Type B pancreatic cell (in vitro differentiated cells): ENCODE measurements around the gene PPP1R16B. TPM values are rescaled to one million over a fixed set of nuclear protein-coding genes. Genes with fewer than 3 reads are reported as not detected.

Experiments used
- DNase-seq: peaks from one replicate; pipeline ENCODE4 v3.0.0; 2021; ENCODE audit warnings: mixed read lengths; ENCODE audit not compliant: unreplicated experiment; ENCODE audit errors: extremely low spot score
- H3K27ac Mint-ChIP-seq: 2 replicates; pipeline ENCODE4 v1.8.0; 2021; ENCODE audit warnings: mild to moderate bottlenecking, mixed read lengths
- H3K27me3 Mint-ChIP-seq: 2 replicates; pipeline ENCODE4 v1.8.0; 2021; ENCODE audit warnings: mixed read lengths
- H3K36me3 Mint-ChIP-seq: 2 replicates; pipeline ENCODE4 v1.8.0; 2021; ENCODE audit warnings: mixed read lengths
- H3K4me1 Mint-ChIP-seq: one replicate; pipeline ENCODE4 v1.8.0; 2021; ENCODE audit warnings: mixed read lengths; ENCODE audit not compliant: unreplicated experiment
- H3K4me3 Mint-ChIP-seq: 2 replicates; pipeline ENCODE4 v1.8.0; 2021; ENCODE audit warnings: mild to moderate bottlenecking, mixed read lengths
- H3K9me3 Mint-ChIP-seq: 2 replicates; pipeline ENCODE4 v1.8.0; 2021; ENCODE audit warnings: mixed read lengths
- total RNA-seq: library from RNA; stranded (reverse); gene quantifications from 2 replicates; pipeline ENCODE4 v1.2.1, GENCODE V29; 2021; ENCODE audit warnings: low replicate concordance
- TF ChIP-seq, protein P1 (sequence below): fragments of 200-600 bp; sonication (generic); conservative IDR thresholded peaks from 2 replicates; pipeline ENCODE4 v1.5.0; 2021; ENCODE audit warnings: antibody characterized with exemption, mild to moderate bottlenecking

PPP1R16B gene
- total RNA-seq, 1 donor from 2014 or later, result 0.31 TPM

DNA sequence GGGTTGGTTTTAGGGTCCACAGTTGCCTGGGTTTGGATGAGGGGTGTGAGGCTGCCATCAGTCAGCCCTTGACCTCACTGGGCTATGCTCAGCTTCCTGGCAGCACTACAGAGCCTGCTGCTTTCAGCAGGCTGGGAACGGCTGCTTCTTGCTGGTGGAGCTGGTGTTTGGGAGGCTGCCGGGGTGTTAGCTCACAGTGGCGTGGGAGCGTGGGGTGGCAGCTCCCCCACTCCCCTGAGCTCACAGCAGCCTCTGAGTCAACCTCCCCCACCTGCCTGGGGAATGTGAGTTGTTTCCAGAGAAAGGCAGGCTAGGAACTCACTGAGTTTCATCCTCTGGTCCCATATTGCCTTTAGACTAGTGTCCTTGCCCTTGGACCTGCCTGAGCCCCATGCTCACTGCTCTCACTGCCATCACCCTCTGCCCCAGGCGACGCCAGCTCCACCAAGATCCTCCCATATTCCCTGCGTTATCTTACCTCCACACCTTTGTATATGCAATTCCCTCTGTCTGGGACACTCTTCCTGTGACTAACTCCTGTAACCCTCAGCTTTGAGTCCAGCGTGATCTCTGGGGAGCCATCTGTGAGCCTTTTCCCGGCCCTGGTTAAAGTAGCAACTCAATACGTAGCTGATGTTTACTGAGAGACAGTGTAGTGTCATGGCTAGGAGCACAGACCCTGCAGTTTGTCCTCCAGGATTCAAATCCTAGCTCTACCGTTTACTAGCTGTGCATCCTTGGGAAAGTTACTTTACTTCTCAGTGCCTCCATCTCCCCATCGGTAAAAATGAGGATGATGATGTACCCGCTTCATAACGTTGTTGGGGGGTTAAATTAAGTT, 34.8 kb downstream of the PPP1R16B start:
- H3K9me3 Mint-ChIP-seq, result no peaks in the 10 kb centered on the region
- no peak for DNase-seq
- no peaks in the 10 kb centered on the region for H3K36me3 Mint-ChIP-seq

DNA sequence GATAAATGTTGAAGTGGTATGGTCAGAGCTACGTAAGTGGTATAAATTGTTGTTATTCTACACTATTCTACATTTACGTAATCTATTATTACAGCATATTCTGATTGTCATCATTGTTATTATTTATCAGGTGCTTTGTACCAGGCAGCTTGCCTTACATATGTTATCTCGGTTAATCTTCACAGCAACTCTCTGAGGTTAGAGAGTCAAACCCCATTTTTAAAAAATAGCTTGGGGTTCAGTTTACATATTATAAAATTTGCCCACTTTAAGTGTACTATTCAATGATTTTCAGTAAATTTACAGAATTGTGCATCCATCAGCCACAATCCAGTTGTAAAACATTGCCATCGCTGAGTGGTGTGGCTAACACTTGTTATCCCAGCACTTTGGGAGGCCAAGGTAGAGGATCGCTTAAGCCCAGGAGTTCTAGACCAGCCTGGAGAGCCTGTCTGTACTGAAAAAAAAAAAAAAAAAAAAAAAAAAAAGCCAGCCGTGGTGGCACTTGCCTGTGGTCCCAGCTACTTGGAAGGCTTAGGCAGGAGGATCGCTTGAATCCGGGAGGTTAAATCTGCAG, 35.5 kb downstream of the PPP1R16B start:
- Mint-ChIP-seq H3K27me3 (peaks cover 19% of the 10 kb centered on the region), H3K27ac (no peak overlapping the region), H3K4me1 (no peaks in the 10 kb centered on the region), H3K4me3 (no peak overlapping the region), H3K9me3 (no peaks in the 10 kb centered on the region), H3K36me3 (no peaks in the 10 kb centered on the region)
- DNase-seq, result no peak
- TF ChIP-seq, protein P1, sequence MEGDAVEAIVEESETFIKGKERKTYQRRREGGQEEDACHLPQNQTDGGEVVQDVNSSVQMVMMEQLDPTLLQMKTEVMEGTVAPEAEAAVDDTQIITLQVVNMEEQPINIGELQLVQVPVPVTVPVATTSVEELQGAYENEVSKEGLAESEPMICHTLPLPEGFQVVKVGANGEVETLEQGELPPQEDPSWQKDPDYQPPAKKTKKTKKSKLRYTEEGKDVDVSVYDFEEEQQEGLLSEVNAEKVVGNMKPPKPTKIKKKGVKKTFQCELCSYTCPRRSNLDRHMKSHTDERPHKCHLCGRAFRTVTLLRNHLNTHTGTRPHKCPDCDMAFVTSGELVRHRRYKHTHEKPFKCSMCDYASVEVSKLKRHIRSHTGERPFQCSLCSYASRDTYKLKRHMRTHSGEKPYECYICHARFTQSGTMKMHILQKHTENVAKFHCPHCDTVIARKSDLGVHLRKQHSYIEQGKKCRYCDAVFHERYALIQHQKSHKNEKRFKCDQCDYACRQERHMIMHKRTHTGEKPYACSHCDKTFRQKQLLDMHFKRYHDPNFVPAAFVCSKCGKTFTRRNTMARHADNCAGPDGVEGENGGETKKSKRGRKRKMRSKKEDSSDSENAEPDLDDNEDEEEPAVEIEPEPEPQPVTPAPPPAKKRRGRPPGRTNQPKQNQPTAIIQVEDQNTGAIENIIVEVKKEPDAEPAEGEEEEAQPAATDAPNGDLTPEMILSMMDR, result no peak

More for the DNA sequence above, 34.8 kb downstream of the PPP1R16B start:
- TF ChIP-seq, protein P1, result no peak
- Mint-ChIP-seq H3K4me3 (no peak overlapping the region), H3K27me3 (peaks cover 12% of the 10 kb centered on the region), H3K4me1 (no peaks in the 10 kb centered on the region), H3K27ac (no peak overlapping the region)

DNA sequence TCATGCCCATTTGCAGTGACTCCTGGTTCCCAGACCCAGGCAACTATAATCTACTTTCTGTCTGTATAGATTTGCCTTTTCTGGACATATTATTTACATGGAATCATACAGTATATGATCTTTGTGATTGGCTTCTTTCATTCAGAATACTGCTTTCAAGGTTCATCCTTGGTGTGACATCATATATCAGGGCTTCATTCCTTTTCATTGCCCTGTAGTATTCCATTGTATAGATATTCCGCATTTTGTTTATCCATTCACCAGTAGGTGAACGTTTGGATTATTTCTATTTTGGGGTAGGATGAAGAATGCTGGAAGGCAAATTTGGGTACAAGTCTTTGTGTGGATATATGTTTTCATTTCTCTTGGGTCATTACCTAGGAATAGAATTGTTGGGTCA, 36.1 kb downstream of the PPP1R16B start:
- no peak overlapping the region for H3K27ac Mint-ChIP-seq
- DNase-seq, result no peak
- no peaks in the 10 kb centered on the region for H3K4me1 Mint-ChIP-seq
- H3K36me3 Mint-ChIP-seq, result no peaks in the 10 kb centered on the region
- no peak overlapping the region for H3K4me3 Mint-ChIP-seq
- H3K9me3 Mint-ChIP-seq, result no peaks in the 10 kb centered on the region
- H3K27me3 Mint-ChIP-seq, result peaks cover 24% of the 10 kb centered on the region
- TF ChIP-seq, protein P1, result no peak

DNA sequence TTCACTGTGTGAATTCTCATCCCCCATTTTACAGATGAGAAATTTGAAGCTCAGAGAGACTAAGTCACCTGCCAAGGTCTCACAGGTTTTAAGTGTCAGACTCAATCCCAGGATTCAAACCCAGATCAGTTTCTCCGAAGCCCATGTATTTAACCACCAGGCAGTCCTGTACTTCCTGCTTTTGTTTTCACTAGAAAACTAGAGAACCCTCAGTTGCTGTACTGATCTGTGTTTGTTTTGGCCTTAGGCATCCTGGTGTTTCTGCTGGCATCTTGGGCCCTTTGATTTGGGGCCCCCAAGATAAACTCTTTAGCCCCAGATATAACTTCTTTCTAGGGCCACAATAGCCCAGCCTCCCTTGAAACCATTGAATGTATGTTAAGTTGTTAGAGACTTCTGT, 36.5 kb downstream of the PPP1R16B start:
- TF ChIP-seq, protein P1, result no peak
- Mint-ChIP-seq H3K27me3 (peaks cover 25% of the 10 kb centered on the region), H3K27ac (no peak overlapping the region), H3K36me3 (no peaks in the 10 kb centered on the region), H3K9me3 (no peaks in the 10 kb centered on the region), H3K4me3 (no peak overlapping the region), H3K4me1 (no peaks in the 10 kb centered on the region)
- DNase-seq, result no peak

DNA sequence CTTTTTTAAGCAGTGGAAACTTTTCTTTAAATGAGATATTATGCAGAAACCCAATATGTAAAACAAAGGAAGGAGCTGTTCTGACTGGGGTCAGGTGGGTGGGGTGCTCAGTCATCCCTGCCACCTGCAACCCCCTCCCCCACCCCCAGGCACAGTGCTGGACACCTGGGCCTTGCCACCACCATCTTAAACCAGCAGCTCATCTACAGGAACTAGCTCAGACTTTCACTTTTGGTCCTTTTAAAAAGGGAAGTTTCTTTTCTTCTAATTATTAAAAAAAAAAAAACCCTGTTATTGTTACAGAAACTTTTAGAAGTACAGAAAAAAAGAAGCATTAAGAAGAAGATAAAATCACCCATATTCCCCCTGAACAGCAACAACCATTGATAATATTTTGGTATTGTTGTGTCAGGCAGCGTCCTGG, 37.1 kb downstream of the PPP1R16B start:
- DNase-seq, result no peak
- TF ChIP-seq, protein P1, result no peak
- no peaks in the 10 kb centered on the region for H3K4me1 Mint-ChIP-seq
- no peak overlapping the region for H3K27ac Mint-ChIP-seq
- no peak overlapping the region for H3K4me3 Mint-ChIP-seq
- H3K36me3 Mint-ChIP-seq, result no peaks in the 10 kb centered on the region
- H3K27me3 Mint-ChIP-seq, result peaks cover 27% of the 10 kb centered on the region
- H3K9me3 Mint-ChIP-seq, result no peaks in the 10 kb centered on the region
